8988T (cell line): Measurements from ENCODE around the gene RERE.

Experiments used
- DNase-seq: peaks from one replicate; pipeline ENCODE4 v3.0.0; 2011

RERE gene

DNA sequence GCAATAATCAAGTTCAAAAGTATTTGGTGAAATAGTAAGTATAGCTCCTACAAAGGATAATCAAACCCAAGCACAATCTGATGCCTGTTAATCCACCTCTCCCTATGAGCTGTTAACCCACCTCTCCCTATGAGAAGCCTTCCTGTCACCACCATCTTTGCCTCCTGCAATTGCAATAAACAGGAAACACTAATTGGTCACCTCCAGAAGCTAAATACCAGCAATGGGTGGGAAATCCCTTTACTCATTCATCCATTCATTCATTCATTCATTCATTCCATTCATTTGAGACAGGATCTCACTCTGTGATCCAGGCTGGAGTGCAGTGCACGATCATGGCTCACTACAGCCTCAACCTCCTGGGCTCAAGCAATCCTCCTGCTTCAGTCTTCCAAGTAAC lies 132.8 kb downstream of the RERE start:
- no peak for DNase-seq

DNA sequence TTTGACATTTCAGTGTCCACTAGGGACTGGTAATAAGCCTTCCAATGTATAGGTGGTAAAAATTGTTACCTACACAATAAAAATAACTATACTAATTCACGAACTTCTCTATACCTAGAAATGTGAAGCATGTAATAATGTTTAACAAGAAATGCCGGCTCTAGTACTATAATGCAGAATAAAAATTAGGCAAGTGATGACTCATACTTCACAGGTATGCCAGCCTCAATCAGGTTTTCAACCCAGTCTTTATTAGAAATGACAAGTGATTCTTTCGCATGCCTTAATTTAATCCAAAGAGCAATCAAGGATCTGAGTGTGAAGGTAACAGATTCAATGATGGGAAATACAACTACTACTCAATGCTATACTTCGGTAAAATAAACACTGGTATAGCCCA lies 134.9 kb downstream of the RERE start:
- no peak for DNase-seq

DNA sequence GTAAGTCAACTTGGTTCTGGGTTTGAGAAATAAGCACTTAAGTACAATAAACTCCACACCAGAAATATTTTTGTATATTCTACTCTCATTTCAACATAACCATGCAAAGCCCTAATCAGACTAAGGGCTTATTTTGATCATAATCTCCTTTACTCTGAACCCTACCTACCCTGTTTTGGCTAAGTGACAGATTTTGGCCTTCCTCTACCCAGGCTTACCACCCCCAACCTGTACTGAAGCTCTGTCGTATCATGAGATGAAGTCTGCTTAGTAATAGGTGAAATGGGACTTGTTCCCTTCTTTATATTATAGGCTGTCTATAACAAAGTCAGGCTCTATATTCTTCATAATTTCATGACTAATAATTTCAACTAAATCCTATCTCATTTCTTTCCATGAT lies 135.5 kb downstream of the RERE start:
- DNase-seq = no peak

DNA sequence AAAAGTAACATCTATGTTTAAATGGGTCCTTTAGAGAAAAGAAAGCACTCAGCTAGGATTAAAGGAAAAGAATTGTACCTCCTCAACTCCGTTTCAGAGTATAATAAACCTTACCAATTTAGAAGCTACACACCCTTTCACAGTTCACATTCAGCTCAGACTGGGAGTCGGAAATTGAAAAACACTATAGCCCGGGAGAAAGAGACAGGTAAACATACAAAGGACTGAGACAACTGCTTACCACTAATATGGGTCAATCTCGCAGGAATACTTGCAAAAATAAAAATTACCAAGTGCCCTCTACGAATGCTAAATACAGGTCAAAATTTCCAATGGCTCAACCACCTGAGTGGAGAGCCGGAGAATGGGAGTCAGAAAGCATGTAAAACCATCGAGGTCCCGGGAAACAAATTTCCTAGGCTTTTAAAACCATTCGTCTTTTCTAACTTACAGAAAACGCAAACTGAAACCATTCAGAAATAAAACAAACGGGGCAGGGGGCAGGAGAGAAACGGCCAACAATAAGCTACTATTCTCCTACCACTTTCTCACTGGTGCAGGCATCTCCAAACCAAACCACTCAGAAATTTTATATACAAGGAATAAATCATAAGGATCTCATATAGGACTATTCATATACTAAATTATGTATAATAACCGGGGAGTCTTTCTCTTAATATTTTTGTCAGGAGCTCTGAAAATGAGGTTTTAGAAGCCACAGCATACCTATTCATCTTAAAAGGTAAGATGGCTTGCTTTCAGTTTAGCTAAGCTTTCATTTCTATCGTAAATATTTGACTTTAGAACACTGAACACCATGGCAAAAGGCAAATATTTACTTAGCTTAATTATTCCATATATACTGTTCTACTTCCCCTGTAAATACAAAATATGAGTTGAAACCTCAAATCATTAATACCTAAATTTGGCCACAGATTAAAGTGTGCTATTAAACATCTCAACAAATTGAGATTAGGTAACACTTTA lies 136.5 kb downstream of the RERE start:
- DNase-seq = no peak

DNA sequence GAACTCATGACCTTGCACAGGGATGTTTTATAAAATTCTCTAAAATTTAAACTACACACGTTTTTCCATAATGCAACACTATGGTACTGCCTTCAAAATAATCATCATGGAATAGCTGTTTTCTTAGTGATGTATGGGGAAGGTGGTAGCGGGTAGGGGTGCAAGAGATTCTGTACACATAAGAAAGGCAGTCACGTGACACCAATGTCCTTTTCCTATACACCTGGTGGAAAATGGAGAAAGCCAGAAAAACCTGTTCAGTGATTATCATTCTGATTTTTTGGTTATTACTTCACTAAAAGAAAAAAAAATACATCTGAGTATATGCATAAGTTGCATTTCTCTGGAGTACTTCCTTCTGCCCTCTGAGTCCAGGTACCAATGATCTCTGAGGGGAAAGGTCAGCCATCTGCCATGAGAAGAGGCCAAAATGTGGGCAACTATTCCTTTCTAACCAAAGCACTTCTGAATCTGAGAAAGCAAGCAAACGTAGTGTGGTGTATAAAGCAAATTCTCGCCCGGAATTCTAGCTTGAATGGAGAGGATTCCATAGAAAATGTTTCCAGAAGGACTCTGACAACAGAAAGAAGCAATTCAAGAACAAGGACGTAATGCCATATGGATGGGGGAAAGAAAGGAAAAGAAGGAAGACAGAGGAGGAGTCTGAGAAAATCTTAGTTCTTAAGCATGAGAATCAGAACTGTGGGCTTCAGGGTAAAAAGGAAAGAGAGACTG lies 137.3 kb downstream of the RERE start:
- DNase-seq = no peak

DNA sequence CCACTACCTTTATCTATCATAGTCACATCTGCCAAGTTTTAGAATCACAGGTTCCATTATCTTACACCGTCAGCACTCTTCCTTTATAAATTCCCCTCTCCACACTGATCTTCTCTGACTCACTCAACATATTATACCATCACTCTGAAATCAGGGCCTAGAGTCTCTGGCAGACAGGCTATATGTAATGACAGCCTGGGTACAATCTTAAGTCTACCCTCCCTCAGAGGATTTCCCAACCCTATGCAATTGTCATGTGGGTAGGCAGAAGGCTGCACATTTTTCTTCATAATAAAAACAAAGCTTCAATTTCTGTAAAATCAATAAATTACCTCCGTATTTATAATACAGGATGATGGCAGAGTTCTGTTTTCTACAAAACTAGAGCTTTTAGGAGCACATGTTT lies 138.0 kb downstream of the RERE start:
- no peak for DNase-seq

DNA sequence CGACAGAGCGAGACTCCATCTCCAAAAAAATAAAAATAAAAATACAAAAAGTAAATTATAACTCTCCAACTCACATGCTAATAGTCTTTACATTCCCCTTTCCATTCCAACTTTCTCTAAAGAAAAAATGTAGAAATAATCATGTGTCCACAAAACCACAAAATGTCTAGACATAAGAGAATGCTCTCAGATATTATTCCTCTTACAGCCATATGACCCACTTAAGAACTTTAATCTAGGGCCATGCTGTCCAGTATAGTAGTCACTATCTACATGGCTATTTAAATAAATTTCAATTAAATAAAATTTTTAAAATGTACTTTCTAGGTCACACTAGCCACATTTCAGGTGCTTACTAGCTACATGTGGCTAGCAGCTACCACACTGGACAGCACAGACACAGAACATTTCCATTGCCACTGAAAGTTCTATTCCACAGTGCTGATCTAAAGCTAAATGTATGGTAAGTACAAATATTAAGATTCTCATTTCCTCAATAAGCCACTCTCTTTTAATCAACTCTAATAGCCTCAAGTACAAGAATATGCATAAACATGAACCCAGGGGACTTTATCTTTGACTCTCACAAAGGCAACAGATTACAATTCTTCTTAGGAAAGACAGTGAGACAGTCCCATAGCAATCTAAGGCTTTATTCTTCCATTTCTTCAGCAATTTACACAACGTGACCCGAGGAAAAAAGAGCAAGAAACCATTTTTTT lies 138.6 kb downstream of the RERE start:
- DNase-seq = no peak

DNA sequence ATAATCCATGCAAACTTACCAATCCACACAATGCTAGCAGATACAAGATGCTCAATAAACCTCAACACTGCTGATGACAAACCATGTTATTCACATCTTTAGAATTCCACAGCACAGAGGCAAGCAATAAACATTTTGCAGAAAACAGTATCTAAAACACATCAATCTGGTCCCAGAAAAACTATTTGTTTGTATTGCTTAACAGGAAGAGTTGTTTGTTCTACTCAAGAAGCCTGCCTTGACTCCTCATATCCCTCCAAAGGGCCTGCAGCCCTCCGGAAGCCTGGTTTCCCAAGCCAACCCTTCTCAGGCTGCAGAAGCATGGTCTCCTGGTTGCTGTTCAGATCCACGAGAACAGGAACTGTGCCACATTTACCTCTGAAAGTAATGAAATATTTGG lies 139.7 kb downstream of the RERE start:
- DNase-seq = no peak

DNA sequence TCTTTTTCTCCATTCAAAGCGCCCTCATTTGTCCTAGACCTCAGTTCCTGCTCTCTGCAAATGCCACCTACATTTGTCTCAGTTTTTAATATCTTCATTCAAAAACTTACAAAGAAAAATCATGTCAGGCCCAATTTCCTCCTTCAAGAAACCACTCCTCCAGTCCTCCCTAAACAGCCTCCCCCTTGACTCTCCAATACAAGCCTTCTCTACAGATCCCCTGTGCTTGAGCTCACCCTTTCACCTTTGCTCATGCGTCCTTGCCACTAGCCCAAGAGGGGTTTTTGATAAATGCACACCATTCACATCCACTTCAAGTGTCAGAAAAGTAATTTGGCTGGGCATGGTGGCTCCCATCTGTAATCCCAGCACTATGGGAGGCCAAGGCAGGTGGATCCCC lies 140.6 kb downstream of the RERE start:
- DNase-seq = no peak

DNA sequence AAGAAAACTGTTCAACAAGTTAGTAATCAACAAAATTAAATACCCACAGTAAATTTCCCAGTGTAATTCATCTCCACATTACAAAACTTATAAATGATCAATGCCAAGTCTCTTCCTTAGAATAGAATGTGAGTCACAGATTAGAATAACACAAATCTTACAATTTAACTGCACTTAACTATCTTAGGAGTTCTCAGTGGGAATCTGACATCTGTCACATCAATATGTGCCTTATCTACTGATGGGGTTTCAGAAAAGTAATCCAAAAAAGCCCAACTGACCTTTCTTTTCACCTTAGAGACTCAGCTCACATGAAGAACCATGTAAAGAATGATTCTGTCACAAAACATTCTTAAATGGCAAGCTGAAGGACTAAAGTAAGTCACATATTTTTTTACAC lies 141.4 kb downstream of the RERE start:
- no peak for DNase-seq

DNA sequence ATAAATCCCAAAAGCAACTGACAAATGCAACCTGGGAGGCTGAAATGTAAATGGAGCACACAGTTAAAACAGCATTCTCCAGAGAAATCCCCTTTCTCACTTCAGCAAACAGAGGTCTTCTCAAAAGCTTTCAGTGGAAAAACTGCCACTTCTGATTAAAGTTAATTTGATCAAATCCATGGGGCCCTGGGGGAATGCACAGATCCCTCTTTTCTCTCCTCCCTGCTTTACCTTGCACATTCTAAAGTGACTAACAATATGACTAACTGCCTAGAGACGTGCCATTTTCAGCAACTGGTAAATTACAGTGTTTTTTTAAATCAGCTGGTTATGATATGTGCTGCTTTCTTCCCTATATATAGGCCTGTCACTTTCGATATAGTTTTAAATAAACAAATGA lies 142.5 kb downstream of the RERE start:
- no peak for DNase-seq

DNA sequence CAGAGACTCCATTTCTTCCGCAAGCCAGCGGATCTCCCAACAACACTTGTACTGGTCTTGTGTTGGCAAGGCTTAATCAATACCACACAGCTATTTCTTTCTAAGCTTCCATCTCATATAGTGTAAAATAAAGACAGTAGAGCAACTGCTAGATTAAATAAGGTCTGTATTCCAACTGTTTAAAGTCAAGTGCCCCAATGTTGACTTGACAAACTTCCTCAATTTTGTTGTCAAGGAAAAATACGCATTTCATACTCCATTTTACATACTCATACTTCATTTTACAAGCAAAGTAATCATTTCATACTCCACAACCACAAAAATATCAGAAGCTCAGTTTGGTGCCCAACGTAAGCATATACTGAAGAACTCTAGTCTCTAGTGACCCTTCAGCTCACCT lies 143.0 kb downstream of the RERE start:
- no peak for DNase-seq

DNA sequence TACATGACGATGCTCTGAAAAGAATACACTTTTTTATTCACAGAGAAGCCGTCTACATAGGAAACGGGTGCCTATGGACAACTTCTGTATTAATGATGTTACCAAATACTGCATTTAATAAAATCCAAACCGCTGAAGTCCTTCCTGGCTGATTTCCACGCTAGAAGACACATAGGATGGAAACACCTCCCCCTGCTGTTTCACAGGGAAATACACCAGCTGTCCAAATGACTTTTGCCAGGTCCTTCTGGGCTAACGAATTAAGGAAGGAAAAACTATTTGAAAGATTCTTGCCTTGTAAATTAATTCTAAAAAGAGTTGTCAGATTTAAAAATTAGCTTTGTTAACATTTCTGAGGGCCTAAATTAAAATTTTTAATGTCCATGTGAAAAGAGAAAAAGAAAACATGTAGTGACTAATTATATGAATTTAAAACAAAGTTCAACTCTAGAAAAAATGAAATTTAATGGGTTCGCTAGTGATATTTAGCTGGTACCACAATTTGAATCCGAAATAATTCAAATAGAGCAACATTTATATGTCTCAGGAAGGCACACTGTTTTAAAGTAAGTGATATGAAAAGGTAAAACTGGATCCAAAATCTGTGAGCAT lies 146.0 kb downstream of the RERE start:
- no peak for DNase-seq

DNA sequence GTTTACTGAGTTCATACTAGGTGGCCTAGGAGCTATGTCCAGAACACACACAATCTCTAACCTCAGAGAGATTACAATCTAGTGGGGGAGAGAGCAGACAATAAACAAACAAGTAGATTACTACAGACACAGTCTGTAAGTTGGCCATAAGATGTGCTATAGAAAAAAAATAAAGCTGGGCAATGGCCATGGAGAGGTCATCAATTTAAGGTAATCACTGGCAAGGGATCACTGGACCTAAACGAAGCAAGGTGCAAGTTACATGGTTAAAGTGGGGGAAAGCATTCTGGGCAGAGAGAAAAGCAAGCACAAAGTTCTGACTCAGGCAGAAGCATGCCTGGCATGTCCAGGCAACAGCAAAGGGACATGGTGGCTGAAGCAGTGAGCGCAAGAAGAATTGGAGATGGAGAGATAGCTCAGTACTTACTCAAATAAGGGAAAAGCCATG lies 147.0 kb downstream of the RERE start:
- DNase-seq = no peak

DNA sequence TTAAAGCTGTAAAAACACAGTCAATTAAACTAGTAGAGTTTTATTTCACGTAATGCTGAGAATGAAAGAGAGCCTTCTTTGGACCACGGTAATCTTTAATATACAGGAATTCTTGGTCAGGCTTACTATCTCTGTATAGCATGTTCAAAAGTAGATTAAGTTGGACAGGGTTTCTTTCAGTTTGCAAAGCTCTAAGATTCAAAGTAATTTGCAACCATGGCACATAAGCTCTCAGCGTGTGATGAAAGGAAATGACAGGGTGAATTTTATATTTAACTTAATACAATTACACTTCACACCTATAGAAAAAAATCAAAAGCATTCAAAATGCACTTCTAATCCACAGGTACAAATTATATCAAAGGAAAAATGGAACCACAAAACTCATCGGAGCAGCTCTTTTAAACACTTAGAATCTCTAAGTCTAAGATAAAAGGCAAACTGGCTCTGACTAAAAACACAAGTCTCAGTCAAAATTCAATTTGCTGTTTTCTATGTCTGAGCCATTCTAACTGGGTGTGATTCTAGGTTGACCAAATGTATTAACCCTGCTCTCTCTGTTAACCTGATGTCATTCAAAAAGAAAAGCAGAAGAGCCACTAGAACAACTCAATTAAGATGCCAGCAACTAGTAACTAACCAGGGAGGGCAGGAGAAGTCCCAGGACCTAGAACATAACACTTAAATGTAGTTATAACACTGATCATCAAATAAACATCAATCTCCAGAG lies 147.7 kb downstream of the RERE start:
- DNase-seq = no peak

DNA sequence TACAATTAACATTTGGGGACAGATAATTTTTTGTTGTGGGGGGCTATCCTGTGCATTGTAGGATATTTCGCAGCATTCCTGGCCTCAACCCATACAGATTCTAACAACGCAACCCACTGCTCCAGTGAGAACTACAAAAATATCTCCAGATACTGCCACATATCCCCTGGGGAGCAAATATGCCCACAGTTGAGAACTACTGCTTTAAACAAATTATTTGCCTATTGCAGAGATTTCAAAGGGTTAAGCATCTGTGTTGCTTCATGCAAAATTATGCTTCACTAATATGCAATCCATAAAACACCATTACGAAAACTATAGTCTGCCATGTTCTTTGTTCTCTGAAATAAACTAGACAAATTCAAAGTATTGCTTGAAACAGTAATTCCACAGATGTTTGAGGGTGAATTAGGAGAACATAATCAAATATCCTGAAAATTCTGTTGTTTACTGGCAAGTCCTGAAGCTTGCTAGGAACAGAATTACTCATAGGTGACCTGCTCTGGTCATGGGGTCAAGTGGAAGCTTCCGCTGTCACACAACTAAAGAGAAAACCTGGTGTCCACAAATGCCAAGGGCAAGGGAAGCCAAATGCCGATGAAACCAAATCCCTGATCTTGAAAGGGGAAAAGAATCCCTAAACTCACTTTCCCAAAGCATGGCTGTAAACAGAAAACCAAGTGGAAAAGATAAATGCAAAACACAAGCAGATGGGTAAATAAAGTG lies 149.4 kb downstream of the RERE start:
- DNase-seq = no peak

DNA sequence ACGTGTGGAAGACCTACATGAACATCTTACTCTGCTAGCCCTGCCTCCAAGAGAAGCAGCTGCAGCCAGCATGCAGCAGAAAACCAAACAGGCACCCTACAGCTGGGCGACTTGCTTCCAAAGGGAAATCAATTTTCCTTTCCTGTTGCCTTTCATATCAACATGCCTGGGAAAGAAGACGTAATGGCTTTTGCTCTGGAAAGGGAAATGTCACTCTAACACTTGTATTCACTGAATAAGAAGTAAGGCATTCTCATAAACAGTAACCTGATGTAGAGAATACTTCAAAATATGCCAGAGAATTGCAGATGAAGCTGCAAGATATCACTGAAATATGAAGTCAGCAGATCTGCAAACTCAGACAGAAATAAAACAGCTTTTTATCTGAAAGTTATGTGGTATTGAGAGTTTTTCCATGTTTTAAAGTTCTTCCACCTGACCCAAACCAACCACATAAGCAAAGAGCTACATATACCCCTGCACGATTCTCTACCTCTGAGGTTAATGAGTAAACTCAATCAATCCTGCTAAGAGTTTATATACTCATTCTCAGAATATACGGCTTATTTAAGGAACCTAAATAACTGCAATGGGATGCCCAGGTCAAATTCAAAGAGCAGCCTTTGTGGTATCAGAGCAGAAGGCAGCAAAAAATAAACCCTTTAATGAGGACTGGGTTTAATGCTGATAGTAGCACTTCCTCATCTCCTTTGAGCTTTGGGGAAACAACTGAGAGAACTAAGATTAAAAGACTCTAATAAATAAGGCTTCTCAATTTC lies 150.9 kb downstream of the RERE start:
- DNase-seq = no peak

DNA sequence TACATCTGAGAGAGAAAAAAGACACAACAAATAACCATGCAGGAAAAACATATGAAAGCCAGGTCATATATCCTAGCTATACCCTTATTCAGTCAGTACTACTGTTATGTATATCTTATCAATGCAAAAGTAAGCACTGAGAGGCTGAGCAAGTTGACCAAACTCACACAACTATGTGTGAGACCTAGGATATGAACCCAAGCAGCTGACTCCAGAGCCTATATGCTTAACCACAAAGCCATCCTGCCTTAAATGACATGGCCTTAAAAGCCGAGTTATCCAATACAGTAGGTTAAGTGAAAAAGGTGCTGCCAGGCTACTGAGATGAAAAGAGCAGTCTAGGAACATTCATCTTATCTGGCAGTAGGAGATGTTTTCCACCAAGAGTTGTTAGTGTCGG lies 151.6 kb downstream of the RERE start:
- DNase-seq = no peak

DNA sequence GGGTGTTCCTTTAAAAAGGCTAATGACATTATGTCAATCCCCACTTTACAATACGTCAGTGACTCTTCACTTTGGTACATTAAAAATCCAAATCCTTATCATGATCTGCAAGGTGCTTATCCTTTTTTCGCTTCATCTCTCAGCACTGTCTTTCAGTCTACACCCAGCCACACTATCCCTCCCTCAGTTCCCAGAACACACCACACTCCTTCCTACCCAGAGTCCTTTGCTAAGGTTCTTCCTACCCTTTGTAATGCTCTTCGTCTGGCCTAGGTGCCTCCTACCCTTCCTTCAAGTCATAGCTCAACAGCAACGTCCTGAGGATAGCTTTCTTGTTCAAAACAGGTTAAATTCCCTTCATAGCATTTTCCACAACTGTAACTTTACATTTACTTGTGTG lies 152.6 kb downstream of the RERE start:
- DNase-seq = no peak

DNA sequence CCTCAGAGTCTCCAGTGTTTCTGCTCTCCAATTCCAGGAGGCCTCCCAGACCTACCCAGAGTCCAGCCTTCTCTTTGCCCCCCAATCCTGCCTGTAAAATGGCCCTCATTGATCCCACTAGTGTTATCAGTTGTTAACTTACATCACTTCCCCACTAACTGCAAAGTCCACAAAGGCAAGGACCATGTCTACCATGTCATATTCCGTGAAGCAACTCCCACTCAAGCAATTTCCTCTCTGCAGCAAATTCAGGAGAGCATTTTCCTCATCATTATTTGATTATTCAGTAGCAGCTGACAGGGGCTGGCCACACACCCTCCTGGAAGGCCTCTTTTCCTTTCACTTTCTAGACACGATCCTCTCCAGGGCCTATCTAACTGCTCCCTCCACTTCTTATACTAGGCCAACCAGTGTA lies 153.5 kb downstream of the RERE start:
- no peak for DNase-seq
